ENCODE results near the gene SUPT3H. TPM values are rescaled to one million over a fixed set of nuclear protein-coding genes. Genes with fewer than 3 reads are reported as not detected.

Gene SUPT3H
- polyA plus RNA-seq, 3 donors = 21.6 to 23.8 (median 23.5) TPM

DNA sequence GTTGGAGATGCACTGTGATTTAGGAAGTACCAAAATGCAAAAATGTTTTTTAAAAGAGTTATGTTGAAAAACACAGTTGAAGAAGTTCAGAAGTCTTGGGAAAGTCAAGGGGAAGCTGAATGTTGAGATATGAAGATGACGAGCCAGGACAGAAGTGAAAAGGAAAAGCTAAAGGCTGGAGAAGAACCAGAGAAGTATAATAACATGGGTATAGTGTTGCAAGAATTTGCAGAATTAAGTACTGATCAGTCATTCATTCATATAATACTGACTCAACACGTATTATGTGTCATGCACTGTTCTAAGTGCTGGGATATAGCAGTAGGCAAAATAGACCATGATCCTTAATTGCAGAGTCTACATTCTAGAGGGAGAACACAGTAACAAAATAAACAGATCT is 557.4 kb downstream of the SUPT3H start:
- DNase-seq (ENCODE audit: low read depth in 3 of 3, low spot score in 2 of 3) = no peak

DNA sequence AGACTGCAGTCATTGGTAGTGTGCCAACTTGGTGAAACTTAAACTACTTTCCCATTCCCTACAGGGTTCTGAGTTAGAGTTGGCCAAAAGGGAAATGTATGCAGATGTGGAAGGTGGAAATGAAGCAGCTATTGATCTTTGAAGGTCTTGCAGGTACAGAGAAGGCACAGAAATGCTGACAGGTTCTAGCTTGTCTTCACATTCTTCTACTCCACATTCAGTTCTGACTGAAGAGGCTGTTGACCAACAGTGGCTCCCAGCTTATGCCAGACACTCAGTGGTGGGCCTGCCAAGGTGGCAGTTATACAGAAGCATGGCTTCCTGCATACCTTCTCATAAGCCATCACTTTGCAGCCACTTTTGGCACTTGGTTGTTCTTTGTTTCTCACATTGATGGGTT is 566.3 kb downstream of the SUPT3H start:
- no peak for DNase-seq (ENCODE audit: low read depth in 3 of 3, low spot score in 2 of 3)

DNA sequence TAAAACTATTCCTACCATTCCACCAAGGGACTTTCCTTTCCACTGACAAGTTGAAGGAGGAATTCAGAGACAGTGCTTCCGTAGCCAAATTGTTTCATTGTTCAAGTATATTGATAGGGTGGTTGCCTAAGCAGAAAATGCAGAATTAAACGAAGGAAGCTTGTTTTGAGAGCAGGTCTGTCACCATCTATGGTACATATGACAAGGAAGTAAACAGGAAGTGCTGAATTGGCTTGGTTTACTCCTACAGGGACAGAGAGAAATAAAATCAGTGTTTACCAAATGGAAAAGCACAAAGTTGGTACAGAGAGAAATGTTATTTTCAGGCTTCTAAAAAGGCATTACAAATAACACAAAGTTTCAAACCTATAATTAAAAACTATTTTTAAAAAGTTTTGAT is 568.5 kb downstream of the SUPT3H start:
- no peak for DNase-seq (ENCODE audit: low read depth in 3 of 3, low spot score in 2 of 3)

DNA sequence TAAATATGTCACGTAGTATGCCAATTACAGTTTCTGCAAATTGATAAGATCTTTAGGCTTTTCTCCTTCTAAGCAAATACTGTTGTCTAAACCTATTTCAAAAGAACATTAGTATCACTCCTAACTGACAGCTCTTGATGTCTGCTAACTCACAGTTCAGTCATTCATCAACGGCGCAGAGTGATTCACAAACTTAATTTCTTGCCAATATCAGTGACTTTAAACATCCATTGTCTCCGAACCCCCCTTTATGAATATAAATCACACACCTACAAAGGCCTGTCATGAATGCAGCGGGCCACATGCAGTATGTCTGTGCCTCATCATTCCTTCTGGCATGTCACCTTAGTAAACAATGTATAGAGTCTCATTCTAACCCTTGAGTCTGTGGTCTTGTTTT is 569.6 kb downstream of the SUPT3H start:
- no peak for DNase-seq (ENCODE audit: low read depth in 3 of 3, low spot score in 2 of 3)

DNA sequence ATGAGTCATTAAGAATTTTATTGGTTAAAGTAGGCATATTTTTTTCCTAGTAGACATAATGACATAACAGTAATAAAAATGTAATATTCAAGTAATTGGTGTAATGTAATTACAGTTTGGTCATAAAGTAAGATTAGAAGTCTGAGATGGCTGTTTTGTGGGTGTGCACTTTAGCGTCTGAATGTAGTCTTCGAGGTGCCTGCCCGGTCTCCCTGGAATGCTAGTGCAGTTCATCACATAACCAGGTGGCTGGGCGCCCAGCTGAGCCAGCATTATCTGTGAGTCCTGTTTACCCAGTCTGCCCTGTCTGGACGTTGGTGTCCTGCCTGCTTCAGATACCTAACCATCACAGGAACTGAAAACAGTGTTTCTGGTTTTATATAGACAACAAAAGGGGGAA is 571.1 kb downstream of the SUPT3H start:
- DNase-seq (ENCODE audit: low read depth in 3 of 3, low spot score in 2 of 3) = no peak

DNA sequence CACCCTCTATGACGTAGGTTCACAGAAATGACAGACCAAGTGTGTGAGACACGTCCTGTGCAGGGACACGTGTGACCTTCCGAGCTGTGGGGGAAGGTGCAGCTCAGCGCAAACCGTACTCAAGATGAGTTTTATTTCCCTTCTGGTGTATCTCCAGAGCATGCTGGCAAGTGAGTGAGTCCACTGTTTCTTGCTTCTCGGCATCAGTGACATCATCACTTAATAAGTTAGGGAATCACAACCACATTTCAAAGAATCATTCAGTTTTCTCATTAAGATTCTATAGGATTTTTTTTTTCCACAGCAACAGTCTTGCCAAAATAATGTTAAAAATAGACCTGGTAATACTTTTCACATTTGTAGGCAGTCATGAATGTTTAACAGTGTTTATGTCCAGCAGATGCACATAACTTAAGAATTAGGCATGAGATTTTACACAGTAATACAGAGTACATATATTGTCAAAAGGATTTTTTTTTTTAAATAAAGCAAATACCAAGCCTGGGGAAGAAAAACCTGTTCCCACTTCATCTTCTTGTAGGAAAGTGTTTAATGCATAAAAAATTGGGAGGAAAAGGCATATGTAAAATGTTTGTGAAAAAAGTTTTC is 572.4 kb downstream of the SUPT3H start:
- DNase-seq (ENCODE audit: low read depth in 3 of 3, low spot score in 2 of 3) = no peak

DNA sequence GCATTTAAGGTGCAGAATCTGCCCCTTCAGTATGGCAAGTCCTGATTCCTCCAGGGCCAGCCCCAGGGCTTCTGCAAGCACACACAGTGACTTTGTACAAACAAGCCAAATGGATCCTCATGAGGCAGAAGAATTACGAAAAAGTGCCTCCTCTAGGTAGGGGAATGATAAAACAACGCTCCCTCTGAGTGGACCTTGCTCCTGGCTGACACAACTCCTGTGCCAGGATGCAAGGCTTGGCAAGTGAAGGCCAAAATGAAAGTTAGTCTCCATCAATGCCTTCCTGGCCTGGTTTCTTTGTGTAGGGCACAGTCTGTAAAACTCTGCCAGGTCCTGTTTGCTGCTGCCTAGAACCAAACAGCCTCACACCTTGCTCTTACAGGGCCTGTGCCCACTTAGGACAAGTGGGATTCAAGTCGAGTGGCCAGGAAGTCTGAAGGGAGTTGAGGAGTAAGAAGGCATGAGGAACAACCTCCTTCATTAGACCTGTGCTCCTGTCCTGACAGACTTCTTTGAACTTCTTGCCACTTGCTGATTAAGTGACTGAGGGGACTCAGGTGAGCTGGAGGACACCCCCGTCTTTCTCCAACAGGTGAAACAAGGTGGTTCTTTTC is 573.1 kb downstream of the SUPT3H start:
- no peak for DNase-seq (ENCODE audit: low read depth in 3 of 3, low spot score in 2 of 3)

DNA sequence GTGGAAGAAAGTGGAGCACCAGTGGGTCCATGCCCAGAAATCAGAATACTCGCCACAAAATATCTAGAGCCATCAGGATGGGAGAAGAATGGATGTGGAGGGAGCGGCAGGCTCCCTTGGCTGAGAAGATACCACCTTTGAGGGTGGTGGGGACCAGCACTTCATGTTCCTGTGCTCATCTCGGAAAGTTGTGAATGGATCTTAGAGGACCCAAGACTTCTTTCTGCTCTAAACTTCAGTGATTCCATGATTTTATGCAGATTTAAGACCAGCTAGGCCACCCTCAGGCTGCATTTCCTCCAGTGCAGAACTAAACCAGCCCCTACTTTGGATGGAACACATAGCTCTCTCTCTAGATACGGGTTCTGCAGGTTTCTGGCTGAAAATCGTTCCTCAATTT is 573.7 kb downstream of the SUPT3H start:
- no peak for DNase-seq (ENCODE audit: low read depth in 3 of 3, low spot score in 2 of 3)

DNA sequence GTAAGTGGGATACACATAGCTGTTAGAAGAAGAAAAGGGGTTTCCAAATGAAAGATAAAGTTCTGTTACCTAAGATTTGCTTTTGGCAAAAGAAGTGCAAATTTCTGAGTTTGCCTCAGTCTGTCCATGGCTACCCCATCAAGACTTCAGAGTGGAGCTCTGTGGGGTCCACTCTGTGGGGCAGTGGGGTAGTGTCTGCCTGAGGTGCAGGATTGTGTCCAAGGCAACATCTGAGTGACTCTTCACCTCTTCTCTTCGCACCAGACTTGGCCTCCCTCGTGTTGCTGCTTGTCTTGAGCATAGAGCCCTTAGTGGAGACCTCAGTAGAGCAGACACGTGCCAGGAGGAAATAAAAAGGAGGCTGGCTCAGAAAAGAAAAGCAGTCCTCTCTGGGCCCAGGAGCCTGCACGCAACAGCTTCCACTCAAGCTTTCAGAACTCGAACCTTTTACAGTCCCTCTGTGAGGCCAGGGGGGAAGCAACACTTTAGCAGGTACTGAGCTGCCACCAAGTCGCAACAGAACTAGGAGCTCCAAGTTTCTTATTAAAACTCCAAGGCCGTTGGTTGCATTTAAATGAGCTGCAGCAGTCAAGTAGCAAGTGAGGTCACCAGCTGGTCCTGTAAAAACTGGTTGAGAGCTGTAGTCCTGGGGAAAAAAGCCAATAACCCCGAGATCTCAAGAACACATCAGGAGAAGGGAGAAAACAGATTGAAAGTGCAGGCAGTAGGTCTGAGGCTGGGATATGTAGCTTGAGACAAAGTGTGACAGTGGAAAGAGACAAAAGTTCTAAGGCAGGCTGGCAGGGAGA is 576.7 kb downstream of the SUPT3H start:
- DNase-seq (ENCODE audit: low read depth in 3 of 3, low spot score in 2 of 3) = no peak

DNA sequence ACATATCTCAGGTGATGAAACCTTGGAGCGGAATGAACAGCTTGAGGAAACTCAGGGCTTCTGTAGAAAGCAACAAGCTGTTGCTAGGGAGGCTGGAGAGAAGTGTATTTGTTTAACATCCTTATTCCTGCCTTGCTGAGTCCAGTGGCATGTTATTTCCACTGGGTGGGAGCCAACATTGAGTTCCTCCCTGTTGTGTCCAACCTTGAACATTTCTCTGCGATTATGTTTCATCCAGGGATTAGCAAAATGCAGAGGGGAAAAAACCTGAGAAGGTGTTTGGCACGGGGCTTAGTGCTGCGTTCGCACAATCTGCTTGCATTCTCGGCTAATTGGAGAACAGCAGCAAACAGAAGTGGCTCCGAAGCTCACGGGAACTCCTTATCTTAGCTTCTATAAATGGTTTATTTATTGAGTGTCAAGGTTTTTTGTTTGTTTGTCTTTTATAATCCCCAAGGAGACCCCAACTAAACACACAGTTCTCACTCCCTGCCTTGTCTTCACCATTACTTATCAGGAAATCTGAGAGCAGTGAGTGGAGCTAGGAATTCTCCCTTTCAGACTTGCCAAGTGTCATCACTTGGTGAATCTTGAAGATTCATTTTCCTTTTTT is 577.5 kb downstream of the SUPT3H start:
- DNase-seq (ENCODE audit: low read depth in 3 of 3, low spot score in 2 of 3) = peak in 2 of 3 donors; percentile 33 to 38

DNA sequence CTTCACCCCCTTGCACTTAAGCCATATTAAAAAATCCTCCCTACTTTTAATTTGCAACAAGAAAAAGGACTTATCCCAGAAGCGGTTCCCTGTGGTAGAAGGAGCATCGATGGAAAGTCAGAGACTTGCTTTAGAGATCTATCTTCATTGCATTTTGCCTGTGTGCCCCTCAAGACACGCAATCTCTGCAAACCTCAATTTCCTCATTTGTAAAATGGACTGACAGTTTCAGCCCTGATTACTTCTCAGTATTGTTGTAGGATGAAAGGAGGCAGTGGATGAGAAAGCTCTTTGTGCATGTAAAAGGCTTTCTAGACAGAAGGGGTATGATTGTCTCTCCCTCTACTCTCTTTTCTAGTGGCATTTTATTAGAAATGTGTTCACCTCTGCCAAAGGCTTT is 580.0 kb downstream of the SUPT3H start:
- no peak for DNase-seq (ENCODE audit: low read depth in 3 of 3, low spot score in 2 of 3)

DNA sequence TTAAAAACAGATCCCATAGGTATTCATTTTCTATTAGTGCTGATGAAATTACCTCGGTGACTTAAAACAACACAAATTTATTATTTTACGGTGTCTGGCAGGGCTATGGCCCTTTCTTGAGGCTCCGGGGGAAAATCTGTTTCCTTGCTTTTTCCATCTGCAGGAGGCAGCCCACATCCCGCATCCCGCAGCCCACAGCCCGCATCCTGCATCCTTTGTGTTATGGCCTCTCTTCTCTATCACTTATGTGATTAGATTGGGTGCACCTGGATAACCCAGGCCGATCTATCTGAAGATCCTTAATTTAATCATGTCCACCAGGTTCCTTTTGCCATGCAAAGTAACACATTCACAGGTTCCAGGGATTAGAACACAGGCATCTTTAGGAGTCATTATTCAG is 582.4 kb downstream of the SUPT3H start:
- no peak for DNase-seq (ENCODE audit: low read depth in 3 of 3, low spot score in 2 of 3)

DNA sequence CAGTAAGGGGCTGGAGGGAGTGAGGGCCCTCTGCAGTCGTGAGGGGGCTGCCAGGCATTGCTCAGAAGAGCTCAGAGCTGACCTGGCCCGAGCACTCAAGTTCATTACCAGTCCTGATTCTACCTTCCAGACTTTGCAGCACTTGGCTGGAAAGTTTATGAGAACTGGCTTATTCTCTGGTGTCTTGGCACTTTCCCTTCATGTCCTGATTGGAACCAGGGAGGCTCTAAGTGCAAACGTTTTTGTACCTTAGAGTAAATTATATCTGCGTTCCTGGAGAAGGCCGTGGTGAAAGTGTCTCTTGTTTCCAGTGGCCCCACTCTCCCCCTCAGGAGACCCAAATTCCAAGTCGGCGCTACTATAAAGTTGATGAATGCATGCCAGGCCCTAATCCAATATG is 587.9 kb downstream of the SUPT3H start:
- DNase-seq (ENCODE audit: low read depth in 3 of 3, low spot score in 2 of 3) = no peak

DNA sequence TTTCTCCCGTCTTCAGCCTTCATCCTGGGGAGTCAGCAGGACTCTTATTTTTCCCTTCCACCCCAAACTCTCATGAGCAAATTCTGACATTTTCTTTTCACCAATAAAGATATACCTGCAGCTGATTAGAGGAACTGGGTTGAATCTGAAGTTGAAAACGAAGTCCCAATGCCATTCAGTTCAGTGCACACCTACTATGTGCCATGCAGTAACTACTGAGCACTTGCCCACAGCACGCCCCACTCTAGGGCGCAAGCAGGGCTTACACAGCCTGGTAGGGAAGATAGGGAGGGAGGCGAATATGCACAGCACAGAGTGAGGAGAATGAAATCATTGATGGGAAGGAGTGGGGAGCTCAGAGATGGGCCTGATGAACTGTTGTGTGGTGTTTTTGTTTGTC is 588.7 kb downstream of the SUPT3H start:
- no peak for DNase-seq (ENCODE audit: low read depth in 3 of 3, low spot score in 2 of 3)

DNA sequence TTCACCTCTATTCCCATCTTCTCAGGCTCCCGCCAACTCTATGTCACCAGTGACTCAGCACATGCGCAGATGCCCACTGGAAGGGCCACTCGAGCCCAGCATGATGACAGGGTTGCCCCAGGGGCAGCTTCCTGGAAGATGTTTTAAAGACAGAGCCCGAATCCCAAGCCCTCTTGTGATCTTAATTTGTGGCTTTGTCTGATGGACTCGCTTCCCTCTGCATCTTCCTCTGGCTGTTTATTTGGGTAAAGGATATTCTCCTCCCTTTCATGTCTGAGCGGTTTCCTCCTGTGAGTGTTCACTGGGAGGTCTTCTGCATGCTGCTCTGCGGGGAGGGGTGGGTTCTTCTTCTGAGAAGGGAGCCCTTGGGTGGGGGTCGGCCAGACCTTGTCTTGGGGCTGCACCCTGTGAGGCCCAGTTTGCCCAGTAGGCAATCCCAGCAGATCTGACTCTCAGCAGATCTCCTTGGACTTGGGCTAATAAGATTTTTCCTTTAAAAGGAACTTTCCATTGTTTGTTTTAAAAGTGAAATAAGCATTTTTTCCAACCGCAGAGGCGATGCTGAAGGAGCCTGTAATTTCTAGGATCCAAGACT is 589.2 kb downstream of the SUPT3H start:
- DNase-seq (ENCODE audit: low read depth in 3 of 3, low spot score in 2 of 3) = no peak

DNA sequence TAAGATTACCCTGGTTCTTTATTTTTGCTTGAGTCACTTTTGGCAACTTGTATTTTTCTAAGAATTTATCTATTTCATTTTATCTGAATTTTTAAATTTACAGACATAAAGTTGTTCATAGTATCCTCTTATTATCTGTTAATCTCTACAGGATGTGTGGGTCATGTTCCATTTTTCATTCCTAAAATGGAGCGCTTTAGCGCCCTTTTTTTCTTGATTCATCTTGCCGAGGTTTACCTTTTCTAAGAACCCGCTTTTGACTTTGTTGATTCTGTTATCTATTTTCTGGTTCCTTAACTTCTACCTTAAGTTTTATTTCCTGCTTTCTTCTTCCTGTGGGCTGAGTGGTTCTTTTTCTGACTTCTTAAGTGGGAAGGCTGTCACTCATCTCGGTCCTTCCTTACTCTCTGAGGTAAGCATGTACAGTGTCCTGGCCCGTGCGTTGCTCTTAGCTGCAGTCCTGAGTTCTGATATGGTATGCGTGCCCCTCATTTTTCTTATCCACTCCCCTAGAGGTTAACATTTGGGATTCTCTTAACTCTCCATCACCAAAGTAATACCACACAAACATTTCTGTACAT is 590.4 kb downstream of the SUPT3H start:
- no peak for DNase-seq (ENCODE audit: low read depth in 3 of 3, low spot score in 2 of 3)

DNA sequence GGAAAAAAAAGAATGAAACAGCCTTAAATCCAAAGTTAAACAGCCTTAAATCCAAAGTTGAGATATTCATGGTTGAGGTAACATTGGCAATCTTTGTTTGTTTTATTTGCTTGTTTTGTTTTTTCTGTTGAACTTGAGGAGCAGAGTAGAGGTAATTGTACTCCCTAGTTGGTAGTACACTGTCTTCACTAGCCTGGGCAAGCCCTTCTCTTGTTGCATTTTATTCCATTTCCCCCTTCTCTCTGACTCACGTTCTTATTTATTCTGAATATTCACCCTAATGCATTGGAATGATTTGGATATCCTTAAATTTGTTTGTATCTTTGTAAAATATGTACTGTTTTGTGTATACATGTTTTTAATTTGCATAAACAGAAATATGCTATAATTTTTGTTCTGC is 592.6 kb downstream of the SUPT3H start:
- no peak for DNase-seq (ENCODE audit: low read depth in 3 of 3, low spot score in 2 of 3)

DNA sequence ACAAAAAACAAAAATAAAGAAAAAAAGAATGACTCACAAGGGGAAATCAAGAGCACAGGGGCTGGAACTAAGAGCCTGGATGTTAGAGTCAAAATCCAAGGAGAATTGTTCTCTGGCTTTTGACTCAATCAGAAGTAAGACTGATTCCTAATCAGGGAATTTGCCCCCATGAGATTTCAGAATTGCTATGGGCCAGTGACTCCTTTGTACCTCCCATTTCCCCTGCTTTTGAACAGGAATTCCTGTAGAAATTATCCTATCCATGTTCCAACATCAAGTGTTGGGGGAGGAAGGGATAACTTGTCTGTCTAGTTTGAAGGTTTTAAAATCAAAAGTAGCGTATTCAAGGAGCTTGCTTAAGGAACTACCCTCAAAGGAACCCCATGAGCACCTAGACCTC is 593.5 kb downstream of the SUPT3H start:
- DNase-seq (ENCODE audit: low read depth in 3 of 3, low spot score in 2 of 3) = no peak

DNA sequence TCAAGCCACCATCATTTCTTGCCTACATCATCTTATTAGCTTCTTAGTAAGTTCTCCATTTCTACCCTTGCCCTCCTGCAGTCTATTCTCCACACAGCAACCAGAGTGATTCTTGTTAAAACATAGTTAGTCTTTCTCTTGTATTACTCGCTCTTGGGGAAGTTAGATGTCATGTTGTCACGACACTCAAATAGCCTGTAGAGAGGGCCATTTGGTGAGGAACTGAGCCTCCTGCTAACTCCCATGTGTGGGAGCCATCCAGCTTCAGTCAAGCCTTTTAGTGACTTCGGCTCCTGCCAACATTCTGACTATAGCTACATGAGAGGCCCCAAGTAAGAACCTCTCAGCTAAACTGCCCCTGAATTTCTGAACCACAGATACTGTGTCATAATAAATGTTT is 594.8 kb downstream of the SUPT3H start:
- no peak for DNase-seq (ENCODE audit: low read depth in 3 of 3, low spot score in 2 of 3)

DNA sequence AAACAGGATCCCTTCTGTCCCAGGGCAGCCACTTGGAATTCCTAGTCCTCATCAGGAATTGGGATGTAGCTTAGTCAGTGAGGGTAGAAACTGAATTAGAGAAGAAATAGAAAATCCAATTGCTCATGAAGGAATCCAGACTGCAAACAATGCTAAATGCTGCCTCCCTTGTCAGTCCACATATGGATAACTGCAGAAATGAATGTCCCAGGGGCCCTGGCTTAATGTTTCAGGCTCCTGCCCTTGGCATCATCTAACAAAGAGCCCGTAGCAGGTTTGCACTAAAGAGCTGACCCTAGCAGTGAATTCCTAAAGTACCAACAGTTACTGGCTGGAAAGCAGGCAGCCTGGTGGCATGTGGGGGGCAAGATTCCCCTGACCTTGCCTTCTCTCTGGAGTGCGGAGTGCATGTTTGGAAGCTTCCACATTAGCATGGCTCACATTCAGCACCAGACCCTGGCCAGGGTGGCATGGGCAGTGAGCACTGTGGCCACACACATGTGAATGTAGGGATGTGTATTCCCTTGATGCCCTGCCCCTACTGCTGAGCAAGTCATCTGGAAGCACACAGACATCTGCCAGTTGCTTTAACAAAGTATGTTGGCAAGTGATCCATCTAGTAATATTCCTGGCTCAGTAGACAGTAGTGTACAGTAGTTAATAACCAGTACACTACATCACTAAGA is 595.7 kb downstream of the SUPT3H start:
- no peak for DNase-seq (ENCODE audit: low read depth in 3 of 3, low spot score in 2 of 3)

Data from right renal cortex interstitium (tissue), 3 donors.